Measurements from ENCODE around the gene ATP5PD.

DNA sequence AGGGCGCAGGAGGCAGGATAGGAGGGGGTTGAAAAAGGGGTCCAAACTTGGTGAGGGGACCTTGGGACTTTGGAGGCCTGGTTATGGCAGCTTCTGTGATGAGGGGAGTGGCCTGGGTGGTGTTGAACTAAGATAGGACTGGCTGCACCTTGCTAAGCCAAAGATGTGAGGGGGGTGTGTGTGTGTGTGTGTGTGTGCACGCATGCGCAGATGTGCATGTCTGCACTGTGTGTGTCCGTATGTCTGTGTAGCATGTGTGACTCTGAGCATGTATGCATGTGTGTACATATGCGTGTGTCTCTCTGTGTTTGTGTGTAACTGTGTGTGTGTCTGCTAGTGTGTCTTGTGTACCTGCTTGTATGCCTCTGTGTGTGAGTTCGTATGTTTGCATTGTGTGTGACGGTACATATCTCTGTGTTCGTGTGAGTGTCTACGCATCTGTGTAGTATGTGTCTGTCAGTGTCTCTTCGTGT lies 45.1 kb upstream of the ATP5PD start:
- TF ChIP-seq POLR2AphosphoS5 (IDR thresholded peaks at IDR 0.05; ENCODE audit: low read depth) (no peak), GABPA (IDR thresholded peaks at IDR 0.05; ENCODE audit: low read depth) (no peak)
- TF ChIP-seq, protein P1, sequence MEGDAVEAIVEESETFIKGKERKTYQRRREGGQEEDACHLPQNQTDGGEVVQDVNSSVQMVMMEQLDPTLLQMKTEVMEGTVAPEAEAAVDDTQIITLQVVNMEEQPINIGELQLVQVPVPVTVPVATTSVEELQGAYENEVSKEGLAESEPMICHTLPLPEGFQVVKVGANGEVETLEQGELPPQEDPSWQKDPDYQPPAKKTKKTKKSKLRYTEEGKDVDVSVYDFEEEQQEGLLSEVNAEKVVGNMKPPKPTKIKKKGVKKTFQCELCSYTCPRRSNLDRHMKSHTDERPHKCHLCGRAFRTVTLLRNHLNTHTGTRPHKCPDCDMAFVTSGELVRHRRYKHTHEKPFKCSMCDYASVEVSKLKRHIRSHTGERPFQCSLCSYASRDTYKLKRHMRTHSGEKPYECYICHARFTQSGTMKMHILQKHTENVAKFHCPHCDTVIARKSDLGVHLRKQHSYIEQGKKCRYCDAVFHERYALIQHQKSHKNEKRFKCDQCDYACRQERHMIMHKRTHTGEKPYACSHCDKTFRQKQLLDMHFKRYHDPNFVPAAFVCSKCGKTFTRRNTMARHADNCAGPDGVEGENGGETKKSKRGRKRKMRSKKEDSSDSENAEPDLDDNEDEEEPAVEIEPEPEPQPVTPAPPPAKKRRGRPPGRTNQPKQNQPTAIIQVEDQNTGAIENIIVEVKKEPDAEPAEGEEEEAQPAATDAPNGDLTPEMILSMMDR (IDR thresholded peaks at IDR 0.05; ENCODE audit: insufficient read depth, low read length) = no peak
- TF ChIP-seq, protein P2, sequence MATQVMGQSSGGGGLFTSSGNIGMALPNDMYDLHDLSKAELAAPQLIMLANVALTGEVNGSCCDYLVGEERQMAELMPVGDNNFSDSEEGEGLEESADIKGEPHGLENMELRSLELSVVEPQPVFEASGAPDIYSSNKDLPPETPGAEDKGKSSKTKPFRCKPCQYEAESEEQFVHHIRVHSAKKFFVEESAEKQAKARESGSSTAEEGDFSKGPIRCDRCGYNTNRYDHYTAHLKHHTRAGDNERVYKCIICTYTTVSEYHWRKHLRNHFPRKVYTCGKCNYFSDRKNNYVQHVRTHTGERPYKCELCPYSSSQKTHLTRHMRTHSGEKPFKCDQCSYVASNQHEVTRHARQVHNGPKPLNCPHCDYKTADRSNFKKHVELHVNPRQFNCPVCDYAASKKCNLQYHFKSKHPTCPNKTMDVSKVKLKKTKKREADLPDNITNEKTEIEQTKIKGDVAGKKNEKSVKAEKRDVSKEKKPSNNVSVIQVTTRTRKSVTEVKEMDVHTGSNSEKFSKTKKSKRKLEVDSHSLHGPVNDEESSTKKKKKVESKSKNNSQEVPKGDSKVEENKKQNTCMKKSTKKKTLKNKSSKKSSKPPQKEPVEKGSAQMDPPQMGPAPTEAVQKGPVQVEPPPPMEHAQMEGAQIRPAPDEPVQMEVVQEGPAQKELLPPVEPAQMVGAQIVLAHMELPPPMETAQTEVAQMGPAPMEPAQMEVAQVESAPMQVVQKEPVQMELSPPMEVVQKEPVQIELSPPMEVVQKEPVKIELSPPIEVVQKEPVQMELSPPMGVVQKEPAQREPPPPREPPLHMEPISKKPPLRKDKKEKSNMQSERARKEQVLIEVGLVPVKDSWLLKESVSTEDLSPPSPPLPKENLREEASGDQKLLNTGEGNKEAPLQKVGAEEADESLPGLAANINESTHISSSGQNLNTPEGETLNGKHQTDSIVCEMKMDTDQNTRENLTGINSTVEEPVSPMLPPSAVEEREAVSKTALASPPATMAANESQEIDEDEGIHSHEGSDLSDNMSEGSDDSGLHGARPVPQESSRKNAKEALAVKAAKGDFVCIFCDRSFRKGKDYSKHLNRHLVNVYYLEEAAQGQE (IDR thresholded peaks at IDR 0.05; ENCODE audit: insufficient replicate concordance, low read depth) = no peak

Data from HL-60 (cell line).